HG03521 (cell line): ENCODE results near the gene PPP1R16B.

ENCODE experiments used
- ATAC-seq: cut with Tn5 transposase; IDR thresholded peaks from one replicate; pipeline ENCODE4 v1.9.1; 2021; ENCODE audit warnings: mild to moderate bottlenecking, moderate library complexity; ENCODE audit not compliant: unreplicated experiment

The PPP1R16B gene

GRCh38 chr20:38805502-38805957, at the start of gene PPP1R16B:
TSS of gene PPP1R16B (plus strand) at chr20:38805697. CDS start at chr20:38835926, 30,229 bp downstream.
- peak; percentile 47 for ATAC-seq

GRCh38 chr20:38757145-38757775, 48.2 kb upstream of the PPP1R16B start:
- no peak for ATAC-seq

- no peak for ATAC-seq
Observed at GRCh38 chr20:38759106-38759505, 46.4 kb upstream of the PPP1R16B start.

GRCh38 chr20:38760978-38761377, 44.5 kb upstream of the PPP1R16B start:
- no peak for ATAC-seq

- ATAC-seq, result no peak
Observed at GRCh38 chr20:38762174-38762573, 43.3 kb upstream of the PPP1R16B start.

- ATAC-seq, result no peak
Observed at GRCh38 chr20:38763616-38764015, 41.9 kb upstream of the PPP1R16B start.

- ATAC-seq, result no peak
Observed at GRCh38 chr20:38764567-38765318, 40.8 kb upstream of the PPP1R16B start.

GRCh38 chr20:38766071-38766470, 39.4 kb upstream of the PPP1R16B start:
- ATAC-seq, result no peak

GRCh38 chr20:38769376-38770295, 35.9 kb upstream of the PPP1R16B start:
- no peak for ATAC-seq

- no peak for ATAC-seq
Observed at GRCh38 chr20:38770546-38770945, 35.0 kb upstream of the PPP1R16B start.

- ATAC-seq, result no peak
Observed at GRCh38 chr20:38770970-38771369, 34.5 kb upstream of the PPP1R16B start.

GRCh38 chr20:38771621-38772020, 33.9 kb upstream of the PPP1R16B start:
- no peak for ATAC-seq

GRCh38 chr20:38774167-38774566, 31.3 kb upstream of the PPP1R16B start:
- no peak for ATAC-seq

GRCh38 chr20:38776363-38776762, 29.1 kb upstream of the PPP1R16B start:
- ATAC-seq, result no peak

GRCh38 chr20:38779247-38780097, 26.0 kb upstream of the PPP1R16B start:
- no peak for ATAC-seq

GRCh38 chr20:38782275-38782674, 23.2 kb upstream of the PPP1R16B start:
- no peak for ATAC-seq

GRCh38 chr20:38787870-38788269, 17.6 kb upstream of the PPP1R16B start:
- no peak for ATAC-seq

- no peak for ATAC-seq
Observed at GRCh38 chr20:38789503-38790199, 15.8 kb upstream of the PPP1R16B start.

GRCh38 chr20:38790200-38791053, 15.1 kb upstream of the PPP1R16B start:
- no peak for ATAC-seq
